ENCODE measurements around the gene GTF2B.

- TF ChIP-seq POLR2AphosphoS5 (IDR thresholded peaks at IDR 0.05; ENCODE audit: low read depth) (no peak), CTCF (IDR thresholded peaks at IDR 0.05; ENCODE audit: insufficient read depth, low read length) (no peak), REST (IDR thresholded peaks at IDR 0.05; ENCODE audit: insufficient replicate concordance, low read depth) (no peak)
Observed at GRCh38 chr1:88916883-88917282, 25.5 kb upstream of the GTF2B start.

All from HL-60 (cell line).